GM21529 (cell line): ENCODE results near the gene SIM2.

ENCODE experiments used
- ATAC-seq: cut with Tn5 transposase; IDR thresholded peaks from one replicate; pipeline ENCODE4 v1.9.1; 2021; ENCODE audit not compliant: unreplicated experiment

The SIM2 gene

DNA sequence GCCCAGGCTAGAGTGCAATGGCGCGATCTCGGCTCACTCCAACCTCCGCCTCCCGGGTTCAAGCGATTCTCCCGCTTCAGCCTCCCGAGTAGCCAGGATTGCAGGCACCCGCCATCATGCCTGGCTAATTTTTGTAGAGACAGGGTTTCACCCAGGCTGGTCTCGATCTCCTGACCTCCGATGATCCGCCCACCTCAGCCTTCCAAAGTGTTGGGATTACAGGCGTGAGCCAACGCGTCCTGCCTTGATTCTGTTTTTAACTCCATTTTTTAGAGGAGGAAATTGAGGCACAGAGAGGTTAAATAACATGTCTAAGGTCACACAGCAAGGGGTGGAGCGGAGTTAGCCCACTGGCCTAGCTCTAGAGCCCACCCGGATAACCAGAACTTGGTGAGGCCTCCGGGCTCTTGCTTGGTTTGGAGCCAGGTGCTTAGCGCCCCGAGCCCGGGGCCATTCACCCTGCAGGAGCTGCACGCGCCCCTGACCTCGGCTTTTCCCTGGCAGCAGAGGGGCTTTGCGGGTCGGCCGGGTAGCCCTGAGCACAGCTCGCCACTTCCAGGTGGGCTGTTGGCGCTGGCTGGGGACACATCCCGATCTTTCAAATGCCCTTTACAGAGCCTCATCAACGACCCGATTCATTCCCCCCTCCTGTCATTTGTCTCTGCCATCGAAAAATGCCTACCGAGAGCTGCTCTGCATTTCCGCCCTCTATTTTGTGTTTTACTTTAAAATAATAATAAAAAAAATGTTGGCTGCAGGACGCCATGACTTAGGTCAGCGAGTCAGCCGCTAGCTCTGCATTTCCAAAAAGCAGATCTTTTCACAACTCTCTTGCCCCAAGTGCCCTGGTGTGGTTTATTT, 11.2 kb downstream of the SIM2 start:
- ATAC-seq = no peak

DNA sequence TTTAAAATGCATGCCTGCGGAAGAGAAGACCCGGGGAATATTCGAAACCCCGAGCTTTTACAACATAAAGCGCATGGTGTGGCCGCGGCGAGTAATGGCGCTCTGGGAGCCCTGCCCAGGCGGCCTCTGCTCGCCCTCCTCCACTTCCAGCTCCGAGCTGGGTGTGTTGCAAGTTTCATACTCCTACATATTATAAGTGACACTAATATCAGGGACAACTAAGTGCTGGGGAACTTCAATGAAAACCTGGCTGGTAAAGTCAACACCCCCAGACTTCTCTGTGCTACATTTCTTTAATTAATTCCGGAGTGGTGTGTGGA, 11.8 kb downstream of the SIM2 start:
- no peak for ATAC-seq

DNA sequence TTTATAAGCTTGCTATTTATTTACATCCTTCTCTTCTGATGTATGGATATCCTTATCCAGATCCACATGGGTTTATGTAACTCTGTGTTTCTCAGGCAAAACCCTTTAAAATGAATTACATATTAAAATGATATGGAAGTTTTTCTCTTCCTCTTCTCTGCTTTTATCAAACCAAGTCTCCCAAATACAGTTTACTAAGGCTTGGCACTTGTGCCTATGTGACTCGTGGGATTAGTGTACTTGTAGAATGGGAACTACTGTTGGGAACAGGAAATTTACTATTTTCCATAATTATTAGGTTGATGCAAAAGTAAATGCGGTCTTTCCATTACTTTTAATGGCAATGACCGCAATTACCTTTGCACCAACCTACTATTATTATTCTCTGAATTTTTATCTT, 14.8 kb downstream of the SIM2 start:
- no peak for ATAC-seq

DNA sequence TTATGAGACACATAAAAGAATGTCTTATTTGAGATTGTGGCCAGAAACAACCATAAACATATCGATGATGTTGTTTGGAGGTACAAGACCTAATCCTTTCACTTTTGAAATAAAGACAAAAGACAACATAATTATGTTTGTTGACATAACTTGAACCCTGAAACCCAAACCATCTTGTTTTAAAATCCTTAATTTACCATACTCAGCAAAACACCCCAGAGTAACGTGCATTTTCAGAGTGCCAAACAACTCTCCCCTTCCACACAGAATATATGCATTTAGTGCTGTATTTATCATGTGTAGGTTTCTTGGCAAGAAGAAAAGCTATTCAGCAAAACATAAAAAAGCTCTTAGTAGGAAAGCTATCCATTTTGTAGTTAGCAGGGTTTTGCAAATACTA, 17.5 kb downstream of the SIM2 start:
- no peak for ATAC-seq

DNA sequence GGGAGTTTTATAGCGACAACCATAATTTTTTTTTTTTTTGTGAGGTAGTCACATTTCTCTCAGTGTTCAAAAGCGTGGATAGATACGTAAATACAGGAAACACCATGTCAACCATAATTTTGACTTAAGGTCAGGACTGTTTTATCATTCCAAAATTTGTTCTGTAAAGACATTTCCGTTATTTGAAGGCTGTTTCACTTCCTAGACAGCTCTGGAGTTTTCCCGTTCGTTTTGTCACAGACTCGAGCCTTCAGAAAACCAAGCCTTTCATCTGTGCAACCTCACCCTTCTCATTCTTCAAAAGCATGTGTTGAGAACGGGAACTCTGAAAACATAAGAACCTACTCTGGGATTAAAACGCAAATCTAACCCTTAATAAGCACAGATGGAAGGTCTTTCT, 17.9 kb downstream of the SIM2 start:
- no peak for ATAC-seq

DNA sequence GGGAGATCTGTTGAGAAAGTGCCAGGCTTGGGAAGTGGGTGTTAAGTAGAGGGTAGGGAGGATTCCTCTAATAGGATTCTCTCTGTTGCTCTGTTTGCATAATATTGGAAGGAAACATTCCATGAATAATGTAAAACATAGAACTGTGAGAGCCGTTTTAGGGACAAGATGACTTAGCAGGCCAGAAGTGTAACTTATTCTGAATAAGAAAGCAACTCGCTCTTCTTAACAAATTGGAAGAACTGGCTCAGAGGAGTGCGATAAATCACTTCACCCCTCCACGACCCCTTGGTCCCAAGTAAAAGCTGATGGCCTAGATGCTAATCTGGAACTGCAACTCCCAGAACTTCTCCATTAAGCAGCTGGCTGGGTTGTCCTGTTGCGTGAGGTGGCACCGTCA, 19.1 kb downstream of the SIM2 start:
- ATAC-seq = no peak

DNA sequence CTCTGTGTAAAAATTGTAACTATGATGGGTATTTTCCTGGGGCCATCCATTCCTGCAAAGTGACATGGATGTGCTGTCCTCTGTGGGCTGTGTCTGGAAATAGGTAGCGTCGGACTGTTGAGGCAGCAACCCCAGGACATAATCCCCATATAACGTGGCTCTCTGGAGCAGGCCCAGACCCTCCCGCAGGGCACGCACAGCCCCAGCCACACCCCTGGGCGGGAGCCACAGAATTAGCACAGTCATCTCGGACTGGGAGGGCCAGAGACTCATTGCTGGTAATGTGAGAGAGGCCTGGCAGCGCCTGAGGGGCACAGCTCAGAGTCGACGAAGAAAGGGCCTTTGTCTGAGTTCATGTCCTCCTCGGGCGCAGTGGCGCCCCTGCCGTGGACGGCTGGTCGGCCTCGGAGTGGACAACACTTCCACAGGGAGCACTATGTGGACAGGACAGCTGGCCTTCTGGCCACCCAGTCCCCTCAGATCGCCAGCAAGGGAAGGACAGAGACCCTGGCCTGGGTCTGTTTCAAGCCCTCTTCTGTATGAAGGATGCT, 20.1 kb downstream of the SIM2 start:
- ATAC-seq = no peak

DNA sequence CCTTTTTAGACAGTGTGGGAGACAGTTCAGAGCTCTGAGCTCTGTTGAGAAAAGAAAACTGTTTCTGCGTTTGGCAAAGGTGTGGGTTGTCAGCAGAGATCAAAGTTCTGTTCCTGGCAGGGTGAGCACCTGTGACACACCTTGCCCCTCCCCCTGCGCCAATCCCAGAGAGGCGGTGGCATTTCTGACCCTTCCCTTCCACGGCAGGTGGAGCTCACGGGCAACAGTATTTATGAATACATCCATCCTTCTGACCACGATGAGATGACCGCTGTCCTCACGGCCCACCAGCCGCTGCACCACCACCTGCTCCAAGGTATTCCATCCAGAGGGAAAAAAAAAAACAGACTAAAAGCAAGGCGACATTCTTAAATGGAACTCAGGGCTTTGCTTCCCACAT, 20.7 kb downstream of the SIM2 start:
- no peak for ATAC-seq

DNA sequence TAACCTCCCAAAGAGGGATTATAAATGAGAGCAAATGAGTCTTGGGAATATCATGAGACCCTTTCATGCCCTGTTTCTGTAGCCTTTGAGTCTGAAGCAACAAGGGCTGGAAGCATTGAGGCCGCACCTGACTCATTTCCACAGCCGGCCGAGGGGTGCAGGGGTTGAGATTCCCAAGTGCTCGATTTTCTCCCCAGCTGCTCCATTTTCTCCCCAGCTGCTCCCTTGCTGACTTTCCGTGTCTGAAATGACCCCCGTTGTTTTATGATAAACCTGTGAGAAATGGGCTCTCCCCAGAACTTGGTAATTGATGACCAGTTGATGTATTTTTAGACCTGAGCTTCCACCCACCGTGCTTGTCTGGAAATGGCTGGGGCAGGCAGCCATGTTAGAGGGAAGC, 22.9 kb downstream of the SIM2 start:
- ATAC-seq = no peak

DNA sequence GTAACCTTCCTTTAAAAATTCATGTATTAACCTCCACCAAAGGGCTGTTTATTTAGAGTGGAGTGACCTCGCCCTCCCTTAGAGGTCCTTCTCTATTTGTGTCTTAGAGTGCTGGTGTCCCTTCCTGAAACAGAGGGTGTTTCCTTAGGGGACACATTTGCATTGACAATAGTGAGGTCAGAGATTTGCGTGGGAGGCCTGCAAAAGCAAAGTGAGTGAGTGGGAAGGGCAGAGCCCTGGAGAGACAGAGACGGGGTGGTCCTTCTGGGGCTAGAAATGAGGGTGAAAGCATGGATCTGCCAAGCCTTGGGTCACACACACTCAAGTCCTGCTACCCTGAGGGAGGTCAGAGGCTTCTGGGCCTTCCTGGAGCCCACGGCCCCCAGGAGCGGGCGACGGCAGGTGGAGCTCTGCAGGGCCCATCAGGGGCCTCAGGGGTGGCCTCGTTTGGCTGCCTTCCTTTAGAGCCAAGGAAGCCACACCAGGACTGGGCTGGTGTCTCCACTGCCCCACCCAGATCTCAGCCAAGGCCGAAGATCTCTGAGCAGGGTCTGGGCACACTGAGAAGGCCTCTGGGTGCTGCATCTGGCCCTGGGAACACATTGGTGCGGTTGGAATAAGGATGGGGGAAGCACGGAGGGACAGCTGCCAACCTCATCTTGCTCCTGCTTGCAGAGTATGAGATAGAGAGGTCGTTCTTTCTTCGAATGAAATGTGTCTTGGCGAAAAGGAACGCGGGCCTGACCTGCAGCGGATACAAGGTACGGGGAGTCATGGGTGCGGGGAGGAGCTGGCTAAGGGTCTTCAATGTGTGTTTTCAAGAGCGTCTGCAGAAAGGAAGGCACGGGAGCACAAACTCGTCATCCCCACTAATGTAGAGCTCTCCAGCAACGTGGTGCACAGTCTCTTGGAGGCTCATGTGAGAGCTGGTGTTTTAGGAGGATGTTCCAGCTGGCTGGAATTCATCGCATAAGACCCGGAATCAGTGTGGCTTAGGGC, 23.8 kb downstream of the SIM2 start:
- no peak for ATAC-seq

DNA sequence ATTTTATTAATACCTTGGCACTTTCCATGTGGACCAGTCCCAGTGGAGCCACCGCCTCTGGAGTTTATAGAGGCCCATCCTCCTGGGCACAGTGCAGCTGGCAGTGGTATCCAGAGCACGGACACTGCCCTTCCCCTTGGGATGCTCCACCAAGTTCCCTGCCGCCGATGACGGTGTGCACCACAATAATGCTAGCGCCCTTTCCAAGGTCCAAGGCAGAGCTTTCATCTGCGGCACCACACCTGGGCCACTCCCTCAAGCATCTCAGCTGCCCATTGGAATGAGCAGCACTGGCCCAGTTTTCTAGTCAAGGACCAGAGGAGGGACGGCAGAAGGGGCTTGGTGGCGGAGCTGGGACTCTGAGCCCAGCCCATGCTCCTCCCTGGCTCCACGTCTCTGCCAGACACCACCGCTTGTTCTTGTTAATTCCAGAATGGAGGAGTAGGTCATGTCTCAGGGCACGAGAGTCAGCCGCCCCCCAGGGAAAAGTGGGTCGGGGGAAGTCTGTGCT, 24.5 kb downstream of the SIM2 start:
- ATAC-seq = no peak

DNA sequence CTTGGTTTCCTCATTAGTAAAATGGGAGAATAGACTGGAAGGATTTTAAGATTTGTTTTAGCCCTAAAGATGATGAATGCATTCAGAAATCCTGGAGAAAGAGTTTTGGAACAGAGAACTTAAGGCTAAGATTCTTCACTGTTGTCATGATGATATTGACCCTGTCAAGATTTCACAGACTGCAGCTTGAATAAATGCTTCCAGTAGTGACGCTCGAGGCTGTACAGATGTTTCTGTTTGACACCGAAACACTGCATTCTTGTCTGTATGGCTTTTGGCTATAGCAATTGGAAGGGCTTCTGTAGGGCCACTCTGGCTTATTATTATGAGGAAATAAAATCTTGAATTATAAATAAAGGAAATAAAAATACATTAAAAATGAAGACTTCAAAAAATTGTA, 25.7 kb downstream of the SIM2 start:
- ATAC-seq = no peak

DNA sequence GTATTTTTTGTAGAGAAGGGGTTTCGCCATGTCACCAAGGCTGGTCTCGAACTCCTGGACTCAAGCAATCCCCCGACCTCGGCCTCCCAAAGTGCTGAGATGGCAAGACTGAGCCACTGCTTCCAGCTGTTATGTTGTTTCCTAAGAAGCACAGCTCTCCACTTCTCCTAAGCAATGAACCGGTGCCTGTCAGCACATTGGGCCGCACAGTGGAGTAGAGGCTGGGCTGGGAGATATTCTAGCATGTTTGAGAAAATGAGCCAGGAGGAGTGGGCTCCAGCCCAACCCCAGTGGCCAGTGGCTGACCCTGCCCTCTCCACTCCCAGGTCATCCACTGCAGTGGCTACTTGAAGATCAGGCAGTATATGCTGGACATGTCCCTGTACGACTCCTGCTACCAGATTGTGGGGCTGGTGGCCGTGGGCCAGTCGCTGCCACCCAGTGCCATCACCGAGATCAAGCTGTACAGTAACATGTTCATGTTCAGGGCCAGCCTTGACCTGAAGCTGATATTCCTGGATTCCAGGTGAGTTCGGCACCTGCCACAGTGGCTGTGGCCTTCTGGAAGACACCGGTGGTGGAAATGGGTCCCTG, 27.0 kb downstream of the SIM2 start:
- no peak for ATAC-seq

DNA sequence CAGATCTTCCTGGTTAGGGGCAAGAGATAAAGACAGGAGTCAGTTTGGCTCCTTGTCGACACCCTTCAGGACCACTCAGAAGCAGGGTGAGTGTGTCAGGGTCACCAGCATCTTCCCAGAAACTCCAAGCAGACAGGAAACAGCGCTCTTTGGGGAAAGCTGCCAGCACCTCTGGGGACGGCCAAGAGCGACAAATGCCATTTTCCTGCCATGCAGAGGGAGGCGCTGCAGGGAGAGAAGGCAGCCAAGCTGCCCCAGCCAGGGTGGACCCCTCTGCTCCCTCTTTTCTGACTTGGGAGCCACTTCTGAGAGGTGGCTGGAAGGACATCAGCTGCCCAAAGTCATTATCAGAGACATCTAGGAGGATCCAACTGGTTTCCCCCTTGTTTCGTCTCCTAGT, 29.0 kb downstream of the SIM2 start:
- no peak for ATAC-seq

DNA sequence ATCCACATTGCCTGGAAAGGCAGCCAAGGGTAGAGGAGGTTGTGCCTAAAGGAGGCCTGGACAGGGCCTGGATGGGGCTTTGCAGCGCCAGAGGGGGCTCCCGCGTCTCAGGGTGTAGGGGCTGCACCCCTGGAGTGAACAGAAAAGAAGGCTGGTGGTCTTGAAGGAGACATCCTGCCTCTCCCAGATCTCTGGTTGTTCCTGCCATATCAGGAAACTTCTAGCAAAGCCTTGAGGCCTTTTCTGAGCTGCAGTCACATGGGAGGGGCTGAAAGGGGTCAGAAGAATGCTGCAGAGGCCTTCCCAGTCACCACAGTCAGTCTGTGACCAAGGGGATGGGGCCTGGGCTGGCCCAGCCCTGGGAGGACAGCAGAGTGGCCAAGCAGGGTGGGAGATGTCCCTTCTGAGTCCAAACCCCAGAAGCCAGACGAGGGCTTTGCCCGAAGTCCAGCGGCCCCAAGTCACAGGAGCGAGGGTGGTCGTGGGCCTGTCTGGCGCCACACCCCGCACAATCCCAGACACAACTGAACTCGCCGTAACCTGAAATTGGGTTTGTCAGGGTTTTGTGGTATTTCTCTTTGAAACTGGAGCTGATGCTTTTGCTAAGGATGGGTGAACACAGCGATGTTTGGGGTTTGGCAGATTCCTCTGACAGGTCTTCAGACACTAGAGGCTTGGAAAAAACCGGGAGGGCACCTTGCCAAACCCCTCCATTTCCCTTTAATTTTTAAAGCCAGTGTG, 29.6 kb downstream of the SIM2 start:
- no peak for ATAC-seq

DNA sequence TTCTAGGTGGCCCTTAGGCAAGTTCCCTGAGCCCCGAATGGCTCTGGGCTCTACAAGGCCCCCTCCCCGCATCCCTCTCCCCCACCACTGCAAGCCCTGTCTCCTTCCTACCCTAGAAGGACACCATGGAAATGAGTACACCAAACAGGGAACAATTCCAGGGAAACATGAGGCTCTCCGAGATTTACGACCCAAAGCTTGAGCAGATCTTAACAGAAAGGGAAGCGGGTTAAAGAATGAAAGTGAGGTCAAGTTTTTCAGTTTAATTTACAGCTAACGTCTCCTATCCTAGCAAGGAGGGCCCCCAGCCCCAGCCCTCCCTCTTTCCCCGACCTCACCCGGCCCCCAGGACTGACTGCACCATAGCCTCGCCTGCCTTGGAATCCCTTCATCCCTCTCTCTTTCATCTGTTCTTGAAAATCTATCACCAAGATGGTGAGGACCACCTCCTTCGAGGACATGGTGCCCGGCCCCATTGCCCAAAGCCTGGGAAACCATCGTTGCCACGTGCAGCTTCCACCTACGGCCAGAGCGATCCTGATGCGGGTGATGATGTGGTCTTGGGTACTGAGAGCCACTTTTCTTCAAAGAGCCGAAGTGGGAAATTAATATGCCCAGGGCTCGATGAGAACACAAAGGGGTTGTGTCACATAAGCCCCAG, 30.5 kb downstream of the SIM2 start:
- ATAC-seq = no peak

DNA sequence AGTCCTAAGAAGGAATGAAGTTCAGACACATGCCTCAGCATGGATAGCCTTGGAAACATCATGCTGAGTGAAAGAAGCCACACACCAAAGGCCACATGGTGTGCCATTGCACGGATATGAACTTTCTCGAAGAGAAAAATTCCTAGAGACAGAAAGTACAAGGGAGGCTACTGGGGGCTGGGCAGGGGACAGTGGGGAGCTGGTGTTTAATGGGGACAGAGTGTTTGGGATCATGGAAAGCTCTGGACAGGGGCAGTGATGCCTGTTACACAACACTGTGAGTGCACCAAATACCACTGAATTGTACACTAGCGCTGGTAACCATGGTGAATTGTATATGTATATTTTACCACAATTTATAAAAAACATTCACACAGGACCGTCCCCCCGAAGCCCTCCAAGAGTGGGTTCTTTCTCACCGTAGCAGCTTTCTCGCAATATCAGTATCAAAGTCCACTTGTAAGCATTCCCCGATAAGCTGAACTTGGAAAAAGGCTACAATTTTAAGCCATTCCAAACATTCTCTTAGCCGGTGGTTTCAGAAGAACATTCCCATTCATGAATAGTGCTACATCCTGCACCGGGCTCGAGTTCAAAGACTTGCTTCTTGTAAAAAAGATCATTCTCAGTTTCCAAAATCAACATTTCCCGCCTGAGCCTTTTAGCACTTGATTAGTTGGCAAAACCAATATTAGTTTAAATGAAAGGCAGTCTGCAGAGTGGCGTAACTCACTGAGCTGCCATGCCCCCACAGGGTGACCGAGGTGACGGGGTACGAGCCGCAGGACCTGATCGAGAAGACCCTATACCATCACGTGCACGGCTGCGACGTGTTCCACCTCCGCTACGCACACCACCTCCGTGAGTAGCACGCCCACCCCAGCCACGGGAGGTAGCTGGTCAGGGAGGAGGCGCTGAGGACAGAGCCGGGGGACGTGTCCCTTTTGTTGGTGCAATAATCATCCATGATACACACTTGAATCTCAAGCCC, 31.7 kb downstream of the SIM2 start:
- ATAC-seq = no peak

DNA sequence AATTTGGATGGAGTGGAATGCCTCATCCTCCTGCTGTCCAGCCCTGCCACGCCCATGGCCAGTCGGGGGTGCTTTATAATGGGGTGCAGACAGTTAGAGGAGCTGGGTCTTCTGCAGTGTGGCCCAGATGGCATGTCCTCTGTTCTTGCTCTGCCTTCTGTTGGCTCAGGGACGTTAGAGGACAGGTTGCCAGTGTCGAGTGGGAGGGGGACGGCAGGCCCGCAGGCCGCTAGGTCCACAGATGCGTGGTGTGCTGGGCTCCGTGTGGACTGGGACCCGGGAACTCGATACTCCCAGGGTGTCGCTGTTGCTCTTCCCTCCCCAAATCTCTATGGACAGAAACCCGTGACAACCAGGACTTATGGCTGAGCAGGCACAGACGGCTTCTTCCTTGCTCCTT, 33.3 kb downstream of the SIM2 start:
- no peak for ATAC-seq

DNA sequence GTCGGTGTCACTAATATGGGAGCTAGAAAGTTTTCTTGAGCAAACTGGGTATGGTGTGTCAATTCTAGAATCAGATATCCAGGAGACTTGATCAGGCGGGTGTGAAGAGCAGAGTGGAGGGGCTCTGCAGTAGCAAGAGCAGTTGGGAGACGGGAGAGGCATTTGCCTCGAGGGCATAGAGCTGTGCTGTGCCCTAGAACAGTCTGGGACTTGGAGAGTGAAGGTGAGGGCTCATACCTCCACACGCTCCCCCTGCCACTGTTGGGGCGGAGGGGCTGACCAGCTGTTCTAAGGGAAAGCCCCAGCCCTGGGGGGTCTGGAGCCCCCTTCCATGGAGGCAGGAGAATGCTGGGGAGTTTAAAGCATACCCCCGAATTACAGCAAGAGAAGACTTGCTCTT, 33.8 kb downstream of the SIM2 start:
- no peak for ATAC-seq
